Measurements from ENCODE around the gene SLC13A1. TPM values are rescaled to one million over a fixed set of nuclear protein-coding genes. Genes with fewer than 3 reads are reported as not detected.

SLC13A1 gene
- total RNA-seq, 1 experiment from 2014 or later: not detected

DNA sequence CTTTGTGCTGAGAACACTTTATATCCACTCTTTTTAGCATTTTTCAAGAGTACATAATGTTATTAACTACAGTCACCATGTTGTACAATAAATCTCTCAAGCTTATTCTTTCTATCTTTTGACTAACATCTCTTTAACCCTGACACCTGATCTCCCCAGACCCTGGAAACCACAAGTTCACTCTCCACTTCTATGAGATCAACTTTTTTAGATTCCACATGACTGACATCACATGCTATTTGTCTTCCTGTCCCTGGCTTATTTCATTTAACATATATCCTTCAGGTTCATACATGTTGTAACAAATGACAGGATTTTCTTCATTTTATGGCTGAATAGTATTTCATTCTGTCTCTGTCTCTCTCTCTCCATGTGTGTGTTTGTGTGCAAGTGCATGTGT lies 15.5 kb downstream of the SLC13A1 start:
- Histone ChIP-seq H3K27ac (ENCODE audit: low read depth, low read length, poor library complexity, severe bottlenecking) (no peak overlapping the region), H3K9me3 (ENCODE audit: low read depth, low read length, poor library complexity, severe bottlenecking) (peaks cover 6% of the 10 kb centered on the region), H3K4me3 (ENCODE audit: low read depth, low read length, poor library complexity, severe bottlenecking) (no peak overlapping the region), H3K4me1 (ENCODE audit: insufficient read depth, low read length, poor library complexity, severe bottlenecking) (no peaks in the 10 kb centered on the region), H3K27me3 (replicated peaks; ENCODE audit: insufficient read depth, low read depth, low read length, poor library complexity) (no peaks in the 10 kb centered on the region), H3K36me3 (ENCODE audit: insufficient read depth, low read length, poor library complexity, severe bottlenecking) (no peaks in the 10 kb centered on the region)
- ChIA-PET POLR2A (ENCODE audit: low non-redundant PET) (no interaction called here), CTCF (no interaction called here)
- intact Hi-C loops (cut with micrococcal nuclease; ENCODE audit: unreplicated experiment): no loop called here
- BruUV-seq (replicated peaks): no TSS peak
- no peak for DNase-seq (ENCODE audit: low spot score)
- TF ChIP-seq, protein P1, sequence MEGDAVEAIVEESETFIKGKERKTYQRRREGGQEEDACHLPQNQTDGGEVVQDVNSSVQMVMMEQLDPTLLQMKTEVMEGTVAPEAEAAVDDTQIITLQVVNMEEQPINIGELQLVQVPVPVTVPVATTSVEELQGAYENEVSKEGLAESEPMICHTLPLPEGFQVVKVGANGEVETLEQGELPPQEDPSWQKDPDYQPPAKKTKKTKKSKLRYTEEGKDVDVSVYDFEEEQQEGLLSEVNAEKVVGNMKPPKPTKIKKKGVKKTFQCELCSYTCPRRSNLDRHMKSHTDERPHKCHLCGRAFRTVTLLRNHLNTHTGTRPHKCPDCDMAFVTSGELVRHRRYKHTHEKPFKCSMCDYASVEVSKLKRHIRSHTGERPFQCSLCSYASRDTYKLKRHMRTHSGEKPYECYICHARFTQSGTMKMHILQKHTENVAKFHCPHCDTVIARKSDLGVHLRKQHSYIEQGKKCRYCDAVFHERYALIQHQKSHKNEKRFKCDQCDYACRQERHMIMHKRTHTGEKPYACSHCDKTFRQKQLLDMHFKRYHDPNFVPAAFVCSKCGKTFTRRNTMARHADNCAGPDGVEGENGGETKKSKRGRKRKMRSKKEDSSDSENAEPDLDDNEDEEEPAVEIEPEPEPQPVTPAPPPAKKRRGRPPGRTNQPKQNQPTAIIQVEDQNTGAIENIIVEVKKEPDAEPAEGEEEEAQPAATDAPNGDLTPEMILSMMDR (conservative IDR thresholded peaks at IDR 0.05; ENCODE audit: low read depth, low read length): no peak
- TF ChIP-seq EZH2 (IDR thresholded peaks at IDR 0.05; ENCODE audit: borderline replicate concordance, low read depth, low read length, poor library complexity, severe bottlenecking): no peak

DNA sequence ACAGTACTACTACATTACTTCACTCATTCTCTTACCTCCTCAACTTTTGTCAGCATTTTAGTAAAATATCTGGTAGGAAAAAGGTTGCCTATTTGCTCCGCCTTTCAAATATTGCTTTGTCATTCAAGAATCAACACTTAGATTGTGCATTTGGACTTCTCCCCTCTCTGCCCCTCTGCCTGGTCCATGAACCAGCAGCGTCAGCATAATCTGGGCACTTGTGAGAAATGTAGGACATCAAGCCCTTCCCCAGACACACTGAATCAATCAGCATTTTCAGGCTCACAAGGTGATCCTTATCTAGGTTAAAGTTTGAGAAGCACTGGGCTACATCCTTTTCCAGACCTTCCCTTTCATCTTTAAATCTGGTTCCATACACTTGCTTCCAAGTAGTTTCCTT lies 16.3 kb downstream of the SLC13A1 start:
- no peaks in the 10 kb centered on the region for H3K36me3 ChIP-seq (ENCODE audit: insufficient read depth, low read length, poor library complexity, severe bottlenecking)
- H3K27me3 ChIP-seq (replicated peaks; ENCODE audit: insufficient read depth, low read depth, low read length, poor library complexity): no peaks in the 10 kb centered on the region
- ChIA-PET POLR2A (ENCODE audit: low non-redundant PET) (no interaction called here), CTCF (no interaction called here)
- no peak overlapping the region for H3K4me3 ChIP-seq (ENCODE audit: low read depth, low read length, poor library complexity, severe bottlenecking)
- H3K4me1 ChIP-seq (ENCODE audit: insufficient read depth, low read length, poor library complexity, severe bottlenecking): no peaks in the 10 kb centered on the region
- BruUV-seq (replicated peaks): no TSS peak
- DNase-seq (ENCODE audit: low spot score): no peak
- TF ChIP-seq EZH2 (IDR thresholded peaks at IDR 0.05; ENCODE audit: borderline replicate concordance, low read depth, low read length, poor library complexity, severe bottlenecking): no peak
- TF ChIP-seq, protein P1 (conservative IDR thresholded peaks at IDR 0.05; ENCODE audit: low read depth, low read length): no peak
- H3K9me3 ChIP-seq (ENCODE audit: low read depth, low read length, poor library complexity, severe bottlenecking): peaks cover 6% of the 10 kb centered on the region
- H3K27ac ChIP-seq (ENCODE audit: low read depth, low read length, poor library complexity, severe bottlenecking): no peak overlapping the region
- intact Hi-C loops (cut with micrococcal nuclease; ENCODE audit: unreplicated experiment): no loop called here

DNA sequence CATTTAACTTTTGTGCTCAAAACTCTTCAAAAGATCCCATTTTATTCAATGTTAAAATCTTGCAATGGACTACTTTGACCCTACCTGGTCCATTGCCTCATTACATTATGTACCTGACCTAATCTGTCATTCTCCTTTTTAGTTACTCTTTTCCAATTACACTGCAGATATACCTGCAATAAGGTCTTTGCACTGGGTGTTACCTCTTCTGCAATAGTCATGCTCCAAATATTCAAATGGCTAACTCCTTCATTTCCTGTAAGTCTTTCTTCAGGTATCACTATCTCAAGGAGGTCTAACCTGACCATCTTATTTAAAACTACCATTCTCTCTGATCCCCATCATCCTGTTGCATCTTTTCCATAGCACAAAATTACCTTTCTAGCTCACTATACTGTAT lies 22.3 kb downstream of the SLC13A1 start:
- no peaks in the 10 kb centered on the region for H3K36me3 ChIP-seq (ENCODE audit: insufficient read depth, low read length, poor library complexity, severe bottlenecking)
- H3K27me3 ChIP-seq (replicated peaks; ENCODE audit: insufficient read depth, low read depth, low read length, poor library complexity): no peaks in the 10 kb centered on the region
- DNase-seq (ENCODE audit: low spot score): no peak
- TF ChIP-seq, protein P1 (conservative IDR thresholded peaks at IDR 0.05; ENCODE audit: low read depth, low read length): no peak
- no peak for TF ChIP-seq EZH2 (IDR thresholded peaks at IDR 0.05; ENCODE audit: borderline replicate concordance, low read depth, low read length, poor library complexity, severe bottlenecking)
- H3K4me3 ChIP-seq (ENCODE audit: low read depth, low read length, poor library complexity, severe bottlenecking): no peak overlapping the region
- H3K27ac ChIP-seq (ENCODE audit: low read depth, low read length, poor library complexity, severe bottlenecking): no peak overlapping the region
- no TSS peak for BruUV-seq (replicated peaks)
- intact Hi-C loops (cut with micrococcal nuclease; ENCODE audit: unreplicated experiment): no loop called here
- ChIA-PET POLR2A (ENCODE audit: low non-redundant PET) (no interaction called here), CTCF (no interaction called here)
- no peaks in the 10 kb centered on the region for H3K4me1 ChIP-seq (ENCODE audit: insufficient read depth, low read length, poor library complexity, severe bottlenecking)
- no peaks in the 10 kb centered on the region for H3K9me3 ChIP-seq (ENCODE audit: low read depth, low read length, poor library complexity, severe bottlenecking)

Measured in A673 (cell line).